HFF-Myc (cell line): ENCODE measurements around the gene CCDC87.

Experiments
- DNase-seq: peaks from one replicate; pipeline ENCODE4 v3.0.0-alpha.2; 2011; ENCODE audit warnings: low read depth; ENCODE audit errors: extremely low read depth
- H3K4me3 ChIP-seq: replicated peaks from 2 replicates; pipeline ENCODE4 v1.5.1; 2011; ENCODE audit warnings: low read depth, mild to moderate bottlenecking, control low read depth, low read length
- TF ChIP-seq, protein P1 (sequence below): IDR thresholded peaks from 2 replicates; pipeline ENCODE4 v1.5.1; 2012; ENCODE audit warnings: mild to moderate bottlenecking, low read depth, low read length, control low read depth; ENCODE audit errors: missing control alignments

The CCDC87 gene

DNA sequence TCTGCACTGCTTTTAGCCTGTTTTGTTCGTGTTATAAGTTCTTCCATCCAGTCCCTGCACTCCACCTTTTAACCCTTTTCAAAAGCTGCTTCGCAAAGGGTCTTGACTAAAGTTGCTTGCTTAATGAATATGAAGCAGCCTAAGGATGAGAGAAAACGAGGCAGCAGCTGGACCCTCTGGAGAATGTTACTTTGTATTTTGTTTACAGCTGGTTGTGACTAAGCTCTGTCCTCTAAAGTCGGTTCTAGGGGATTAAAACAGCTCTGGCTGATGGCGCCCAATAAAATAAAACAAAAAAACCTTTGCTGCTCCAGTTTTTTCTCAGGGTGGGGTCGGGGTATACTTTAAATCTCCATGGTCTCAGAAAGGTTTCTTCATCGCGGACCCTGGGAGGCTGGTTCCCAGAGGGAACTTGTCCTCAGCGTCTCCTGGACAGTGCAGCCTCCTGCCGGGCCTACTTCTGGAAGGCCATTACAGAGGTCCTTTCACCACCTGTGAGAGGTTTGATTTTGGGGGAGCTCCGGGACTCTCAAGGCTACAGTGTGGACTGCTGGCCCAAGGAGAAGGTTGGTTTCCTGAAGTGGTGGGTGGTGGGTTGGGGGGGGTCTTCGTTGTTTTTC lies 44.8 kb upstream of the CCDC87 start:
- peak; percentile 15 for DNase-seq
- peak overlapping the region; percentile 95 for H3K4me3 ChIP-seq
- TF ChIP-seq, protein P1, sequence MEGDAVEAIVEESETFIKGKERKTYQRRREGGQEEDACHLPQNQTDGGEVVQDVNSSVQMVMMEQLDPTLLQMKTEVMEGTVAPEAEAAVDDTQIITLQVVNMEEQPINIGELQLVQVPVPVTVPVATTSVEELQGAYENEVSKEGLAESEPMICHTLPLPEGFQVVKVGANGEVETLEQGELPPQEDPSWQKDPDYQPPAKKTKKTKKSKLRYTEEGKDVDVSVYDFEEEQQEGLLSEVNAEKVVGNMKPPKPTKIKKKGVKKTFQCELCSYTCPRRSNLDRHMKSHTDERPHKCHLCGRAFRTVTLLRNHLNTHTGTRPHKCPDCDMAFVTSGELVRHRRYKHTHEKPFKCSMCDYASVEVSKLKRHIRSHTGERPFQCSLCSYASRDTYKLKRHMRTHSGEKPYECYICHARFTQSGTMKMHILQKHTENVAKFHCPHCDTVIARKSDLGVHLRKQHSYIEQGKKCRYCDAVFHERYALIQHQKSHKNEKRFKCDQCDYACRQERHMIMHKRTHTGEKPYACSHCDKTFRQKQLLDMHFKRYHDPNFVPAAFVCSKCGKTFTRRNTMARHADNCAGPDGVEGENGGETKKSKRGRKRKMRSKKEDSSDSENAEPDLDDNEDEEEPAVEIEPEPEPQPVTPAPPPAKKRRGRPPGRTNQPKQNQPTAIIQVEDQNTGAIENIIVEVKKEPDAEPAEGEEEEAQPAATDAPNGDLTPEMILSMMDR, result peak; percentile 2

DNA sequence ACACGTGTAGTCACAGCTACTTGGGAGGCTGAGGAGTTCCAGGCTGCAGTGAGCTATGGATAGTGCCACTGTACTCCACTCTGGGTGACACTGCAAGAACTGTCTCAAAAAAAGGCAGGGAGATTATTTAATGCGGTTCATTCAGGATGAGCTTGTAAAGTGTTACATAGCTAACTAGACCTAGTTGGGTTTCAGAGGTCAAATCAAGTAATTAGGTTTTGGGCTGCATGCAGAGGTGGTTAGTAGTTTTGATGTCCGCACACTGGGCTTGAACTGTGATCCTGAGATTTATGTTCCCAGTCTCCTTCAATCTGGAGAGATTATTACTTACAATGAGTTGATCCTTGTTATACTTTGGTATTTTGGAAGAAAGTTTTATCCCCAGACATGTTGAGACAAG lies 43.5 kb upstream of the CCDC87 start:
- no peak for DNase-seq
- H3K4me3 ChIP-seq, result no peak overlapping the region
- TF ChIP-seq, protein P1, result no peak

DNA sequence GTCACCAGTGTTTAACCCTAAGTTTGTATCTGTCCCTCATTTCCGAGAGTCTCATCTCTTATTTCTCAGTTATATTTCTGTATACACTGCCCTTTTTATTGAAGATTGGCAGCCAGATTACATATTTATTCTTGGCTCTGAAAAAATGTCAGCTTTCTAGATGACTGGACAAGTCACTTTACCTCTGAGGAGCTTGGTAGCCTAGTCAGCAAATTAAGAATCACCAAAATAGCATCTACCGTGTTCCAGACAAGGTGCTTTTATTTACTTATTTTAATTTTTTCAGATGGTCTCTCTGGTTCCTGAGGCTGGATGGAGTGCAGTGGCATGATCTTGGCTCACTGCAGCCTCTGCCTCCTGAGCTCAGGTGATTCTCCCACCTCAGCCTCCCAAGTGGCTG lies 40.1 kb upstream of the CCDC87 start:
- TF ChIP-seq, protein P1, result no peak
- no peak for DNase-seq
- no peak overlapping the region for H3K4me3 ChIP-seq

DNA sequence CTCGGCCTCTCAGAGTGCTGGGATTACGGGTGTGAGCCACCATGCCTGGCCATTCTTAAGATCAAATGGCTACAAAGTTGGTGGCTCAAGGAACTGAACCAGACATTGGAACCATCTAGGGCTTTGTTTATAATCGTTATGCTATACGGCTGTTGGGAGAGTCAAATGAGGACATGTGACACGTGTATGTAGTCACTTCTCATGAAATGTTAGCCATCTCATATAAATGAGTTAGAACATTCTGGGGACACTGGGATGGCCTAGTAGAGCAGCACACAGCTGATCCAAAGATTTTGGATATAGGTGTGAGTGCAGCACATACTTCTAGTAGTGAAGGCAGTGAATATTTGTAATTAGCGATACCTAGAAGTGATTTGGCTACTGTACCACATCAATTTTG lies 39.0 kb upstream of the CCDC87 start:
- TF ChIP-seq, protein P1, result no peak
- no peak for DNase-seq
- H3K4me3 ChIP-seq, result no peak overlapping the region

DNA sequence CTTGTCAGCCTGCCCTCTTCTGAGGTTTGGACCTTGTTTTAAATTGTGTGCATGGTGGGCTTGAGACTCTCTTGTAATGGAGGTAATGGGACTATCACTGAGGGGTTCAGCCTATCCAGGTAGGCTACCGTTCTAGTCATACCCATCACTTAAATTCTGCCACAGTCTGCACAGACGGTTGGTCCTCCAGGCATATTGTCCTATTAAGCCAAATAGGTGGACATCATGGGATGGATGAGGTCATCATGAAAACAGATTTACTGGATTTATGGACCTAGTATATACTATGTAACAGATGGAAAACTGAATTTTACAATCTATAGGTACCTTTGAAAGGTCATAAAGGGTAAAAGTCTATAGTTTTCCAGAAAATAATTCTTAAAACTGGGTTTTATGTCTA lies 36.5 kb upstream of the CCDC87 start:
- TF ChIP-seq, protein P1, result no peak
- DNase-seq, result no peak

DNA sequence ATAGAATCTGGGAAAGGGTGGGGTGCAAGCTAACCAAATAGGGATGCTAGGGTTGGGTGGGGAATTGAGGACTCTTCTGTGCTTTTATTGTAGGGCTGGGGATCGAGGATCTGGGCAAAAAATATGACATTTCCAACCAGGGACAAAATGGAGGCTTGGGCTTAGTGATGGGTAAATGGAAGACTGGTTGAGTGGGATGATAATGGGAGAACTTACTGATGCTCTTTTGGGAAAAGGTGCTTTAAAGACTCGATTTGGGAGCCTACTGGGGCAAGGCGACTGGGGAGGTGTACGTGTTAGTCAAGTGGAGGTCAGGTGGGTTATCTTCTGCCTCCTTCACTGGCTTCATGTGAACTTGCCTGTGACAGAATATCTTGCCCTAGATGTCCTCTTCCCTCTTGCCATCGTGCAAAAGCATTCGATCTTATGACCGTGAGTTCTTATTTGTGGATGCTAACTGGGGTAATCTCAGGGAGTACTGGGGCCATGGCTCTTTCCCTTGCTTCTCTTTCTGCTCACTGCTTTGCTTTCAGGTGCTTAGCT lies 35.3 kb upstream of the CCDC87 start:
- DNase-seq, result no peak
- TF ChIP-seq, protein P1, result no peak
- H3K4me3 ChIP-seq, result no peak overlapping the region

More for the DNA sequence above, 36.5 kb upstream of the CCDC87 start:
- H3K4me3 ChIP-seq, result no peak overlapping the region

DNA sequence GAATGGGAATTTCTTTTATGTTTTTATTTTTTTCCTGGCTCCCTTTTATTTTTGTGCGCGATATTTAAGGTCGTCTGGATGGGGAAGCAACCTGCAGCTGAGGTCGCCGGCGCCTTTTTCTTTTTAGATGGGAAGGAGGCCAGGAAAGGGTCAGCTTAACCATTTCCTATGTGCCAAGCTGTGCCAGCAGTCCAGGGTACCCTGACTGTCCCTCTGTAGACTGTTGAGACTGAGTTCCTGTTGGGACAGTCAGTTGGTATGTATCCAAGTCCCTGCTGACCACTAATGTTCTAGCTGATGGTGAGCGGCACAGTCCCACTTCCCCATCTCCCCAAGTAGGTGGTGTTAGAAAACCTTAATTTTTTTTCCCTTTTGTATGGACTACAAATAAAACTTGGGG lies 34.1 kb upstream of the CCDC87 start:
- no peak for DNase-seq
- no peak overlapping the region for H3K4me3 ChIP-seq
- TF ChIP-seq, protein P1, result no peak
